Lower leg skin (tissue), 3 donors: ENCODE results near the gene TJAP1.

Source experiments
- CTCF ChIP-seq, 3 donors: fragments of 450-650 bp; IDR thresholded peaks; one replicate each; pipeline ENCODE4 v1.5.1; 2016; ENCODE audit warnings: antibody characterized with exemption in 3 of 3, mild to moderate bottlenecking in 3 of 3, moderate library complexity in 2 of 3
- POLR2A ChIP-seq, 2 donors: fragments of 450-650 bp; IDR thresholded peaks; one replicate each; pipeline ENCODE4 v1.6.1; 2016 to 2017; ENCODE audit warnings: antibody characterized with exemption in 2 of 2, mild to moderate bottlenecking in 1 of 2, moderate library complexity in 1 of 2

GRCh38 chr6:43511824-43512415, 34.5 kb downstream of the TJAP1 start:
- no peak for TF ChIP-seq POLR2A (IDR thresholded peaks at IDR 0.05)
- no peak for TF ChIP-seq CTCF (IDR thresholded peaks at IDR 0.05)
